Colonic mucosa (tissue), 4 donors: ENCODE data around the gene NDRG4. TPM values are rescaled to one million over a fixed set of nuclear protein-coding genes. Genes with fewer than 3 reads are reported as not detected.

Source experiments
- DNase-seq: peaks from one replicate; pipeline ENCODE4 v3.0.0-alpha.2; 2020
- H3K27ac ChIP-seq: fragments of 200-600 bp; one replicate; pipeline ENCODE4 v1.8.0; 2021
- H3K27me3 ChIP-seq: fragments of 200-600 bp; one replicate; pipeline ENCODE4 v1.8.0; 2021
- H3K36me3 ChIP-seq: fragments of 200-600 bp; one replicate; pipeline ENCODE4 v1.8.0; 2021
- H3K4me1 ChIP-seq: fragments of 200-600 bp; one replicate; pipeline ENCODE4 v1.8.0; 2021; ENCODE audit warnings: mild to moderate bottlenecking
- H3K4me3 ChIP-seq: fragments of 200-600 bp; one replicate; pipeline ENCODE4 v1.8.0; 2021
- H3K9ac ChIP-seq, 2 donors: one replicate each; pipeline ENCODE4 v1.7.0; 2013; ENCODE audit warnings: control low read depth in 2 of 2, low read depth in 2 of 2, low read length in 2 of 2
- H3K9me3 ChIP-seq: fragments of 200-600 bp; one replicate; pipeline ENCODE4 v1.8.0; 2021
- CTCF ChIP-seq: fragments of 200-600 bp; IDR thresholded peaks from one replicate; pipeline ENCODE4 v1.8.0; 2022; ENCODE audit warnings: antibody characterized with exemption, mild to moderate bottlenecking
- intact Hi-C: fragments of 100-400 bp; cut with DNase I; formaldehyde crosslinking; loops from one replicate; pipeline ENCODE4 v1.14.1; 2022
- total RNA-seq, 2 donors: library from RNA; stranded (reverse); fragmentation: NEBNext Ultra II Directional in 1 of 2; extraction: Animal tissue kit (Norgen Biotek cat#: 25700) in 1 of 2; gene quantifications; one replicate each; pipeline ENCODE4 v1.2.1, GENCODE V29; 2021
- donor health status: healthy.
- donor health status: DM: no; HTN: no; CAD: no.
- donor health status: DM: no; HTN: no; CAD: no.

NDRG4 gene
- total RNA-seq, 2 donors from 2014 or later: 3.0 to 9.8 TPM

- intact Hi-C loops: no loop called here
- Histone ChIP-seq H3K4me1 (peaks cover 12% of the 10 kb centered on the region), H3K4me3 (no peak overlapping the region), H3K27me3 (peaks cover 21% of the 10 kb centered on the region), H3K27ac (no peak overlapping the region), H3K9ac (no peak overlapping the region), H3K36me3 (no peaks in the 10 kb centered on the region), H3K9me3 (no peaks in the 10 kb centered on the region)
- no peak for DNase-seq
- no peak for TF ChIP-seq CTCF
These were observed 4.1 kb downstream of the NDRG4 start for GRCh38 chr16:58503863-58504688.

- no peak for DNase-seq
- H3K4me3 ChIP-seq: no peak overlapping the region
- no peak for TF ChIP-seq CTCF
- H3K36me3 ChIP-seq: no peaks in the 10 kb centered on the region
- no peak overlapping the region for H3K9ac ChIP-seq
- H3K4me1 ChIP-seq: peaks cover 4% of the 10 kb centered on the region
- peaks cover 8% of the 10 kb centered on the region for H3K27me3 ChIP-seq
- intact Hi-C loops: no loop called here
- no peak overlapping the region for H3K27ac ChIP-seq
- no peaks in the 10 kb centered on the region for H3K9me3 ChIP-seq
These were observed 6.6 kb downstream of the NDRG4 start for GRCh38 chr16:58506241-58507194.

DNA sequence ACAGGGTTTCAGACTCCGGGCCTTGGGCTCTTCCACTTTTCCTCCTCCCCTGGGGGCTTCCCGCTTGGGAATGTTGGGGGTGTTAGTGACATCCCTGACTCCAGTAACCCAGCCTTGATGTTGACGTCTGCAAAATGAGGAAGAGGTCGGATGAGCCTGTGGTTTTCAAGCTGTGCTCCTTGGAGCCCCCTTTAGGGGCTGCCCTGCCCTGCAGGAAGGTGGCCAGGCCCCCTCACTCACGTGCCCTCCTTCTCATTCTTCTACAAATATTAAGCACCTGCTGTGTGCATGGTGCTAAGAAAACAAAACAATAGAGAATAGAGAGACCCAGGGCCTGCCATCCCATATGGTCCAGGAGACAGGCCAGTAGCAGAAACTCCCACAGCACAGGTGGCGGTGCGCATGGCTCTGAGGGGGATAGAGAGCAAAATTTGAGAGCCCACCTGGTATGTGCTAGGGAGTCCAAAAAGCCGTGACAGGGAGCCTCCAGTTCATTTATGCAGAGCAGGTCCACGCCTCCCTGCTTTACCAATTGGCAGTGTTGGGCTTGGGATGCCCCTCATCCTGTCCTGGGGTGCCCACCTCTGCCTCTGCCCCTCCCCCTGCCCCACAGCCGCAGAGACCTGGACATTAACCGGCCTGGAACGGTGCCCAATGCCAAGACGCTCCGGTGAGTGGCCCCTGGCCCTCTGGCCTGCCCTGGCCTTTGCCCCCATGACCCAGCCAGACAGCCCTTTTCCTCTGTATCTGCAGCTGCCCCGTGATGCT lies 7.4 kb downstream of the NDRG4 start:
- Histone ChIP-seq H3K9ac (no peak overlapping the region), H3K4me1 (no peaks in the 10 kb centered on the region), H3K27me3 (no peaks in the 10 kb centered on the region), H3K36me3 (no peaks in the 10 kb centered on the region), H3K4me3 (no peak overlapping the region), H3K9me3 (no peaks in the 10 kb centered on the region), H3K27ac (no peak overlapping the region)
- no peak for TF ChIP-seq CTCF
- intact Hi-C loops: no loop called here
- no peak for DNase-seq

- intact Hi-C loops: no loop called here
- DNase-seq: no peak
These were observed 8.2 kb downstream of the NDRG4 start for GRCh38 chr16:58507963-58508670.

More at GRCh38 chr16:58507963-58508670, 8.2 kb downstream of the NDRG4 start:
- no peak overlapping the region for H3K4me3 ChIP-seq
- no peak for TF ChIP-seq CTCF
- H3K27ac ChIP-seq: no peak overlapping the region
- H3K9me3 ChIP-seq: no peaks in the 10 kb centered on the region
- no peaks in the 10 kb centered on the region for H3K4me1 ChIP-seq
- no peaks in the 10 kb centered on the region for H3K36me3 ChIP-seq
- no peaks in the 10 kb centered on the region for H3K27me3 ChIP-seq
- H3K9ac ChIP-seq: no peak overlapping the region
